Thyroid gland (tissue), 4 donors: ENCODE data around the gene DOCK9.

Source experiments
- POLR2A ChIP-seq, 2 donors: fragments of 450-650 bp; IDR thresholded peaks; one replicate each; pipeline ENCODE4 v1.6.1; 2017; ENCODE audit warnings: antibody characterized with exemption in 2 of 2, mild to moderate bottlenecking in 2 of 2, moderate library complexity in 1 of 2
- TF ChIP-seq, protein P1 (sequence below), 6 experiments: fragments of 200-600 bp in 3 of 6; fragments of 450-650 bp in 3 of 6; sonication (generic) in 3 of 6; IDR thresholded peaks; one replicate each; pipeline ENCODE4 v1.5.1; 2016 to 2019; ENCODE audit warnings: antibody characterized with exemption in 6 of 6, mild to moderate bottlenecking in 2 of 6, inconsistent platforms in 1 of 6, moderate library complexity in 1 of 6

DNA sequence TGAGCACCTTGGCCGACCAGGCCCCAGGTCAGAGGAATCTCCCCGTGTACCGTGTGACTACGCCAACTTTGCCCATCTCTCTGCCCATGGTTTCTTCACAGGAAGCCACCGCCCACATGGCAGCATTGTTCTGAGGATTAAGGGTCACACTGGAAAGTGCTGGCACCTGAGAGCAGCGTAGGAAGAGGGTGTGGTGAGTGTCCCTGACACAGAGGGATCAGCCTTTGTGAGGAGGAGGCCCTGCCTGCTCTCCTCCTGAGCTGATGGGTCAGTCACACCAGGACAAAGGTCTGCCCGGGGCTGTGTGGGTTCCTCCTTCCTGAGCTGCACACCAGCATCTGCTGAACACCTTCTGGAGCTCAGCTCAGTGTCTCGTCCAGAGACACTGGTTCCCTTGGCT lies 193.2 kb downstream of the DOCK9 start:
- TF ChIP-seq, protein P1, sequence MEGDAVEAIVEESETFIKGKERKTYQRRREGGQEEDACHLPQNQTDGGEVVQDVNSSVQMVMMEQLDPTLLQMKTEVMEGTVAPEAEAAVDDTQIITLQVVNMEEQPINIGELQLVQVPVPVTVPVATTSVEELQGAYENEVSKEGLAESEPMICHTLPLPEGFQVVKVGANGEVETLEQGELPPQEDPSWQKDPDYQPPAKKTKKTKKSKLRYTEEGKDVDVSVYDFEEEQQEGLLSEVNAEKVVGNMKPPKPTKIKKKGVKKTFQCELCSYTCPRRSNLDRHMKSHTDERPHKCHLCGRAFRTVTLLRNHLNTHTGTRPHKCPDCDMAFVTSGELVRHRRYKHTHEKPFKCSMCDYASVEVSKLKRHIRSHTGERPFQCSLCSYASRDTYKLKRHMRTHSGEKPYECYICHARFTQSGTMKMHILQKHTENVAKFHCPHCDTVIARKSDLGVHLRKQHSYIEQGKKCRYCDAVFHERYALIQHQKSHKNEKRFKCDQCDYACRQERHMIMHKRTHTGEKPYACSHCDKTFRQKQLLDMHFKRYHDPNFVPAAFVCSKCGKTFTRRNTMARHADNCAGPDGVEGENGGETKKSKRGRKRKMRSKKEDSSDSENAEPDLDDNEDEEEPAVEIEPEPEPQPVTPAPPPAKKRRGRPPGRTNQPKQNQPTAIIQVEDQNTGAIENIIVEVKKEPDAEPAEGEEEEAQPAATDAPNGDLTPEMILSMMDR (IDR thresholded peaks at IDR 0.05), result no peak
- no peak for TF ChIP-seq POLR2A (IDR thresholded peaks at IDR 0.05)
